ENCODE measurements around the gene EWSR1. TPM values are rescaled to one million over a fixed set of nuclear protein-coding genes. Genes with fewer than 3 reads are reported as not detected.
A peak's percentile ranks its signal among the peaks of the same experiment; 100 is the strongest.

Gene EWSR1
- total RNA-seq, 1 donor from 2014 or later = 148 TPM

DNA sequence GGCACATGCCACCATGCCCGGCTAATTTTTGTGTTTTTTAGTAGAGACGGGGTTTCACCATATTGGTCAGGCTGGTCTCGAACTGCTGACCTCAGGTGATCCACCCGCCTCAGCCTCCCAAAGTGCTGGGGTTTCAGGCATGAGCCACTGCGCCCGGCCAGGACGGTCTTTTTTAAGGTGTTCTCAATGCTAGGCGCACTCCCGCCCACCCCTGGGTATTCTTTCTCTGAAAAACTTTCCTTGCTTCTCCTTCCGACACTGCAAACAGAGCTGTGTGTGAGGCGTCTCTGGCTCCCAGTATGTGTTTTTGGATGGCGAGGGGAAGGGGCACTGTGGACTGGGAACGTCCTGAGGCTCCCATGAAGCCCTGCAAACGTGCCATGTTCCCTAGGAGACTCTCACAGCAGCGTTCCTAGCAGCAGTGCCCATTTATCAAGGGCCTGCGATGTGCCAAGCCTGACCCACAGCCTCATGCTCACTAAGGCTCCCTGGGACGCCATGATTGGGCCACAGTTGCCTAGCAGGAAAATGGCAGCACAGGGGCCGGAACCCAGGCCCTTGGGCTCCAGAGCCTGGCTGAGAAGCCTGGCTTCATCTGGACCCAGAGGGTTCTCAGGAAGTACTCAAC, 49.9 kb downstream of the EWSR1 start:
- DNase-seq (ENCODE audit: low read depth) = no peak

DNA sequence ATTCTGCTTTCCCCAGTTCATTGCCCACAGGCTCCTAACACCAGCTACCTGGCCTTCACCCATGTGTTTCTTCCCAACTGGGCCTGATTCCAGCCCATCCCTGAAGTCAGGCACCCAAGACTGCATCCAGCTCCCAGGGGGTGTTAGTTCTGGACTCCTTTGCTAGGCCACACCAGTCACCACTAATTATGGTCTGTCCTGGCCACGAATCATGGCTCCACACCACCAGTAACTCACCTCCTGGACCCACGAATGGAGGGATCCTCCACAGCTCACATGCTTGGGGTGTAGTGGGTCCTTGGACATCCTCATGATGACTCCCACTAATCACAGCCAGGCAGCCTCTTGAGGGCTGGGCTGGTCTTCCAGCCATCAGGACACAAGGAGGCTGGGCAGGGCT, 51.0 kb downstream of the EWSR1 start:
- no peak for DNase-seq (ENCODE audit: low read depth)

- no peak for DNase-seq (ENCODE audit: low read depth)
Observed at GRCh38 chr22:29320546-29320945, 52.5 kb downstream of the EWSR1 start.

GRCh38 chr22:29323641-29324040, 55.6 kb downstream of the EWSR1 start:
- no peak for DNase-seq (ENCODE audit: low read depth)

DNA sequence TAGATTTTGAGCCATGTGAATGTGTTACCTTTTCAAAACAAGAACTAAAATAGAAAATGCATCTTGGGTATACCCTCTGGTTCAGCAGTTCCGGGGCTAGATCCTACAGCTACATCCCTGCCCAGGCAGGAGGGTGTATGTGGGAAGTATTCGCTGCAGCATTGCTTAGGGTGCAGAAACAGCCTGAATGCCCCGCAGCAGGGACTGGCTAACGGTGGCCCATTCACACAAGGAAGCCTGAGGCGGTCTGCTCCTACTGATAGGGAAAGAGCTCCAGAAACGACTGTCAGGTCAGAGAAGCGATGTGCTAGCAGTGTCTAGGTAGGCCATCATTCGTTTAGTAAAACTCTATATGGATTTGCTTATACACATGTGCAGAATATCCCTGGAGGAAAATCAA, 57.3 kb downstream of the EWSR1 start:
- DNase-seq (ENCODE audit: low read depth) = no peak

GRCh38 chr22:29325785-29326315, 57.8 kb downstream of the EWSR1 start:
- DNase-seq (ENCODE audit: low read depth) = no peak

DNA sequence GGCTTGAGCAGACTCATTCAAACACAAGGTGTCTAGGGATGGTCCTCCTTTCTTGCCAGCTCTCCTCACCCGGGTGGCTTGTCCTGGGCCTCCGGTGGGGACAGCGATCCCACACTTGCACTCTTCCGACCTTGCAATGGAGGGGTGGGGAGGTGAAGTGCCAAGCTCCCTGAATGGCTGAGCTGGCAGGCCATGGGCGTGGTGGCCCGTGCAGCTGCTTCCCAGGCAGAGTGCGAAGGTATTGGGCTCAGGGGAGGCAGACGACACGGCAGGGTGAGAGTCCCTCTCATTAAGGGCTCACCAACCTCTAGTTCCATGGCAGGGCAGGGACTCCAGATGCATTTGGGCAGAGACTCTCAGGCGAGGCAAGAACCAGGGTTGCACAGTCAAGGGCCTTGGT, 58.4 kb downstream of the EWSR1 start:
- no peak for DNase-seq (ENCODE audit: low read depth)

- DNase-seq (ENCODE audit: low read depth) = no peak
Observed at GRCh38 chr22:29327089-29327764, 59.2 kb downstream of the EWSR1 start.

DNA sequence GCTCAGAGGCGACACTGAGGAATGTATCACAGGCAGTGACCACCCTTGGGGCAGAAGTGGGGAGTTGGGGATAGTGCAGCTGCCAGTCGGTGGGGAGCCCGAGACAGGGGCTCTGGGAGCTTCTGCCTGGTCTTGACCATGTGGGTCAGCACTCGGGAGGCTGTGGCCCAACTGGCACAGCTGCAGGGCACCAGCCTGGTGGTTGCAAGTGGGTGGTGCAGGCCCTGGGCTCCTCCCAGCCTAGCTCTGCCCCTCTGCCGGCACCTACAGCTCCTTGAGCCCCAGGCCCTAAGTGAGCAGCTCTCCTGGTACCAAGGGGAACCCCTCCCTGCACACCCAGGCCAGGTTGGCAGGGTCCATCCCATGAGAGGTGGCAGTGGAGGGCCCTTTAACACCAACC, 60.0 kb downstream of the EWSR1 start:
- no peak for DNase-seq (ENCODE audit: low read depth)

GRCh38 chr22:29328566-29329500, 60.8 kb downstream of the EWSR1 start:
- DNase-seq (ENCODE audit: low read depth) = no peak

GRCh38 chr22:29329581-29329980, 61.5 kb downstream of the EWSR1 start:
- DNase-seq (ENCODE audit: low read depth) = no peak

GRCh38 chr22:29330291-29330690, 62.2 kb downstream of the EWSR1 start:
- DNase-seq (ENCODE audit: low read depth) = no peak

- peak; percentile 30 for DNase-seq (ENCODE audit: low read depth)
Observed at GRCh38 chr22:29330753-29331152, 62.7 kb downstream of the EWSR1 start.

- no peak for DNase-seq (ENCODE audit: low read depth)
Observed at GRCh38 chr22:29331213-29331612, 63.1 kb downstream of the EWSR1 start.

DNA sequence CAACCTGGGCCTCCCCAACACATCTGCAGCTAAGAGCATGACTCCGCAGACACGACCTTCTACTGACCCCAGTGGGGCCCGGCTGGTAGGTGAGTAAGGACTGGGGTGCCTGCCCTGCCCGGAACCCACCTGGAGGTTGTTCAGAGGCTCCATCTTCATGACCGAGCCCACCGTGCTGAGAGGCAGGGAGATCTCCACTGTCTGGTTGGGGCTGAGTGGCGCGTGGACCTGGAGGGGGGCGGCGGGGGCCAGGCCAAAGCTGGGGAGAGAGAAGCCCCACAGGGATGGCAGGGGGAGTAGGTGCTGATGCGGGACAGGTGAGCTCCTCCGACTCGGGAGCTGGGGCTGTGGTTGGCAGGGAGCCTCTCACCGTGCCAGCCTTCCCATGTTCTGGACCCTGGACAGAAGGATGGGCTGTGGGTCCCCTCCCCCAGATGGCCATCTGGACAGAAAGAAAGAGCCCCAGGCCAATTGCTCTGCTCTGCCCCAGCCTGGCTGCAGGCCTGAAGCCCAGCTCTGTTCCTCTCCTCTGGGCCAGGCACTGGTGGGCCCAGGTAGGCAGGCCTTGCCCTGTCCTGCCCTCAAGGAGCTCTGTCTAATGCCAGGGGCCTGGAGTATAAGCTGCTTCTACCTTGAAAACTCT, 63.7 kb downstream of the EWSR1 start:
- no peak for DNase-seq (ENCODE audit: low read depth)

DNA sequence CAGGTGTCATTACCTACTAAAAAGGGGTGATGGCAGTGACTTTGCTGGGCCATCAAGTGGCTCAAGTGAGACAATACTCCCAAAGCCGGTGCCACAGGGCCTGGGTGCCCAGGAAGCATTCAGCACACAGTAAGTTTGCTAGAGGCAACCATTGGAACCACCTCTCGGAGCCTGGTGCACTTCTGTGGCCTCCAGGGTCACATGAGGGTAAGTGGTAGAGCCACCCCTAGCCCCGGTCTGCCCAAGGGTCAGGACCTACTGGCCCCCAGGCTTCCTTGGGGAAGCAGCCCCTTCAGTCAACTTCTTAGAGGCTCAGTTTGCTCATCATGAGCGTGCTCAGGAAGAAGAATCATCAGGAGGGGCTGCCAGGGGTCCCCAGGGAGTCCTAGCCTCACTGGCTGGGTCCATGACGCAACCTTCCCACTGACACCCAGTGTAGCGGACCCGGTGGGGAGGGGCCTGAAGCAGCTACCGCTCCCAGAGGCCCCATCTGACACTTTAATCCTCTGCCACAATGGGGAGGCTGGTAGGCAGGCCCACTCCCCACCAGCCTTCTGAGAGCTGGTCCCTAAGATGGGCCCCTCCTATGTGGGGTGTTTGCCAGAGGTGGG, 64.9 kb downstream of the EWSR1 start:
- DNase-seq (ENCODE audit: low read depth) = no peak

- DNase-seq (ENCODE audit: low read depth) = no peak
Observed at GRCh38 chr22:29334148-29334547, 66.1 kb downstream of the EWSR1 start.

DNA sequence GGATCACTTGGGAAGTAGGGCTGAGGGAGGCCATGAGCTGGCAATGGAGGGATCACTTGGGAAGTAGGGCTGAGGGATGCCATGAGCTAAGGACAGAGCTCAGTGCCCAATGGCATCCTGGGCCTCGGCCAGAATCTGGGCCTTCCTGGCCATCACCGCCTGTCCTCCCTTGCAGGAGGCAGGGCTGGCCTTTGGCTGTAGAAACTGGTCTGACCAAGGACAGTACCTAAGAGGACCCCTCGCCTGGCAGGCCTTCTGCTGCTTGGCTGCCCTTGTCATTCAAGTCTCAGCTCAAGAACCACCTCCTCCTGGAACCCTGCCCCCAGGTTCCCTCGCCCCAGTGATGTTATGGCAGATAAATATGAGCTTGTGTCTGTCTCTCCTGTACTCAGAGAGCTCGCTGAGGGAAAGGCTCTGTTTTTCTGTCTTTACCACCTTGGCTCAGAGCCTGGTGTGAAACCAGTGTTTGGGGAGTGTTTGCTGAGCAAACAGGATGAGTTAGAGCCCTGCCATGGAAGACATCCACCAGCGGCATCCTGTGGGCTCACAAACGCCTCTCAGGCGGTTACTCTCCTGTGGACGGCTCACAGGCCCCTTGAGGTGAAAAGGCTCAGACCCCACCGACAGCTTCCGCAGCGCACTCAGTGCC, 66.8 kb downstream of the EWSR1 start:
- DNase-seq (ENCODE audit: low read depth) = no peak

DNA sequence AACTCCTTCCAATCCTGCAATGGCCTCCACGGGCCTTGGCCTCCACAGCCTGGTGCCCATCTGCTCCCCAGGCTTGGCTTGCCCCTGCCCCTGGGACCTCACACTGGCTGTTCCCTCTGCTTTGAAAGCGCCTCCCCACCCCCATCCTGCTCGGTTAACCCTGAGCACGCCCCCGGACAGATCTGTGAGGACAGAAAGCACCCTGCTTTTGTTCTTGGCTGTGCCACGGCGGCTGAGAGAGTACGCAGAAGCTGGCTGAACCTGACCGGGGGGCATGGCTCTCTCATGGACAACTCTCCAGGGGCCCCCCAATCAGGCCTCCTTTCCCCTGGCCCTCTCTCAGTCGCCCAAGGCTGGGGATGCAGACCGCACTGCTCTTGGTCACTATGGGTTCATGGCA, 67.6 kb downstream of the EWSR1 start:
- DNase-seq (ENCODE audit: low read depth) = no peak

GRCh38 chr22:29336751-29337490, 68.9 kb downstream of the EWSR1 start:
- DNase-seq (ENCODE audit: low read depth) = no peak
